Suprapubic skin (tissue), 4 donors: ENCODE data around the gene ALPI.

Experiments used
- CTCF ChIP-seq, 2 donors: fragments of 200-600 bp in 1 of 2; fragments of 450-650 bp in 1 of 2; sonication (generic) in 1 of 2; IDR thresholded peaks; one replicate each; pipeline ENCODE4 v1.5.1; 2016 to 2019; ENCODE audit warnings: antibody characterized with exemption in 2 of 2, mild to moderate bottlenecking in 1 of 2, moderate library complexity in 1 of 2
- EP300 ChIP-seq: sonication (generic); formaldehyde crosslinking; IDR thresholded peaks from one replicate; pipeline ENCODE4 v1.6.1; 2017; ENCODE audit warnings: antibody characterized with exemption
- POLR2A ChIP-seq, 2 donors: fragments of 450-650 bp; IDR thresholded peaks; one replicate each; pipeline ENCODE4 v1.6.1; 2017; ENCODE audit warnings: antibody characterized with exemption in 2 of 2, mild to moderate bottlenecking in 2 of 2, moderate library complexity in 2 of 2
- POLR2AphosphoS5 ChIP-seq, 3 donors: sonication (generic); formaldehyde crosslinking; IDR thresholded peaks; one replicate each; pipeline ENCODE4 v1.6.1; 2017; ENCODE audit warnings: antibody characterized with exemption in 3 of 3

- no peak for TF ChIP-seq POLR2A (IDR thresholded peaks at IDR 0.05)
- TF ChIP-seq CTCF (IDR thresholded peaks at IDR 0.05), result no peak
- TF ChIP-seq POLR2AphosphoS5 (IDR thresholded peaks at IDR 0.05), result no peak
- TF ChIP-seq EP300, result no peak
Measured at GRCh38 chr2:232455426-232456255, at the start of gene ALPI.
